Measurements from ENCODE around the gene KYNU.

DNA sequence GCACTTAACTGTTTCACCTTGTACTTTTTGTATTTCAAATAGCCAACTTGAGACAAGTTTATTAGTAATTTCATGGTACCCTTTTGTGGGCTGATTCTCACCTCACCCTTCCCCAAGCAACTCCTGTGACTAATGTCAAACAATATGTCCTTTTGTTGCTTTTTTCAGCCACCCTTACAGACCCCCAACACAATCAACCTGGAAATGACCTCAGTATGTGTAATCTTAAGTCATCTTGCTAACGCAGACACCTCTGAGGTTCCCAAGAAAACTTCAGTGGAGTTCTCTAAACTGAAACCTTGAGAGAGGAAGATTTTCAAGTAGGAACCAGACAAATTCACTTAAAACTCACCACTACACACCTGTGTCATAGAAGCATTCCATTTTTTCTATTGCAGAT is 69.5 kb downstream of the KYNU start:
- TF ChIP-seq, protein P1, sequence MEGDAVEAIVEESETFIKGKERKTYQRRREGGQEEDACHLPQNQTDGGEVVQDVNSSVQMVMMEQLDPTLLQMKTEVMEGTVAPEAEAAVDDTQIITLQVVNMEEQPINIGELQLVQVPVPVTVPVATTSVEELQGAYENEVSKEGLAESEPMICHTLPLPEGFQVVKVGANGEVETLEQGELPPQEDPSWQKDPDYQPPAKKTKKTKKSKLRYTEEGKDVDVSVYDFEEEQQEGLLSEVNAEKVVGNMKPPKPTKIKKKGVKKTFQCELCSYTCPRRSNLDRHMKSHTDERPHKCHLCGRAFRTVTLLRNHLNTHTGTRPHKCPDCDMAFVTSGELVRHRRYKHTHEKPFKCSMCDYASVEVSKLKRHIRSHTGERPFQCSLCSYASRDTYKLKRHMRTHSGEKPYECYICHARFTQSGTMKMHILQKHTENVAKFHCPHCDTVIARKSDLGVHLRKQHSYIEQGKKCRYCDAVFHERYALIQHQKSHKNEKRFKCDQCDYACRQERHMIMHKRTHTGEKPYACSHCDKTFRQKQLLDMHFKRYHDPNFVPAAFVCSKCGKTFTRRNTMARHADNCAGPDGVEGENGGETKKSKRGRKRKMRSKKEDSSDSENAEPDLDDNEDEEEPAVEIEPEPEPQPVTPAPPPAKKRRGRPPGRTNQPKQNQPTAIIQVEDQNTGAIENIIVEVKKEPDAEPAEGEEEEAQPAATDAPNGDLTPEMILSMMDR (IDR thresholded peaks at IDR 0.05; ENCODE audit: poor library complexity): no peak
- no peak for TF ChIP-seq EZH2 (IDR thresholded peaks at IDR 0.05; ENCODE audit: borderline replicate concordance)

Measured in hepatocyte (in vitro differentiated cells).